Middle frontal gyrus (tissue), 1 donor: Measurements from ENCODE around the gene SNAPC4.
"Not testable (repeated sequence)": the region's sequence is repeated elsewhere in the genome, so short reads cannot be mapped to it uniquely, and the experiment has no call there.

Experiments used
- DNase-seq: peaks from one replicate; pipeline ENCODE4 v3.0.0-alpha.2; 2015; ENCODE audit warnings: low spot score; ENCODE audit errors: extremely low spot score

SNAPC4 gene

GRCh38 chr9:136358016-136358415, 42.0 kb downstream of the SNAPC4 start:
- DNase-seq = no peak

GRCh38 chr9:136357202-136357725, 42.7 kb downstream of the SNAPC4 start:
- no peak for DNase-seq

GRCh38 chr9:136355616-136356557, 44.1 kb downstream of the SNAPC4 start:
- DNase-seq = no peak

DNA sequence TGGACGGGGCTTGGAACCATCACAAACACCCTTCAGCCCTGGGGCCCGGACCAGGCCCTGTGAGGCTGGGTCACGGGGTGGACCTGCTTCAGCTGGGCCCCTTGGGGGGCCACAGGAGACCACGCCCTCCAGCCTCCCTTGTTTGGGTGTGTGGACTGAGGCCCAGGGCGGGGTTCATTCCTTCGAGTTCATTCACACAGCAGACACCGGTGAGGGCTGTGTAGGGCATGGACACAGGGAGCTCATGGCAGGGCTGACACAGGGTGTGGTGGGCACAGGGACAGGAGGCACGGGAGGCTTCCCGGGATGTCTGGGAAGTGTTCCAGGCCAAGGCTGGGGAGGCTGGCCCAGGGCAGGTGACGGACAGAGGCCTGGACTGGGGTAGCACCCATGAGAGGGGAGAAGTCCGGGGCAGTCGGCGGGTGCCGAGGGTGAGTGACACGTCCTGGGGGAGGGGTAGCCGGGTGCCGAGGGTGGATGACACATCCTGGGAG, 45.3 kb downstream of the SNAPC4 start:
- DNase-seq = no peak

DNA sequence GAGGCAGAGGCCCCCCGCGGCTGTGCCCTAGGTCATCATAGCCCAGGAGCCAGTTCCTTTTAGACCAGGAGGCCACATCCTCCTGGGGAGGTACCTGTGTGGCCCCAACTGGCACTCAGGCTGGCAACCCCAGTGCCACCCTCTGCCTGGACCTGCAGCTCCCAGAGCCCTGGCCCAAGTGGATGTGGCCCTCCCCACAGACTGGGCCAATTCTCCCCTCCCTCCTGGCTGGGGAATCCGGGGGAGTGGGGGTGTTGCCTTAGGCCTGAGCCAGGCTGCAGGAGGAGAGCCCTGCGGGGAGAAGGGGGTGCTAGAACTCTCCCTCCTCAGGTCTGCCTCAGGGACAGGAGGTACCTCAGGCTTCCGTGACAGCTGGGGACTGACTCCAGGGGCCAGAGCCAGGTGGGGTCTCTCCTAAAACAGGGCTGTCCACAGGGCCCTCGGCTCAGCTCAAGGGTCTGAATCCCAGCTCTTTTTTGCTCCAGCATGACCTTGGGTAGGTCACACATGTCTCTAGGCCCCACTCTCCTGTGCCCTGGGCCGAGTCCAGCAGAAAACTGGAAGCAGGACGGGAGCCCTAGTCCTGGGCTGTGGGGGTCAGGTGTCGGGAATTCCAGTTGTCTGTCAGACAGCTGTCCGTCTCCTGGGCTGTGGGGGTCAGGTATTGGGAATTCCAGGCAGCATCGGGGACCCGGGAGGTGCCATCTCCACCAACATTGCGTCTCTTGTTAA, 46.0 kb downstream of the SNAPC4 start:
- no peak for DNase-seq

DNA sequence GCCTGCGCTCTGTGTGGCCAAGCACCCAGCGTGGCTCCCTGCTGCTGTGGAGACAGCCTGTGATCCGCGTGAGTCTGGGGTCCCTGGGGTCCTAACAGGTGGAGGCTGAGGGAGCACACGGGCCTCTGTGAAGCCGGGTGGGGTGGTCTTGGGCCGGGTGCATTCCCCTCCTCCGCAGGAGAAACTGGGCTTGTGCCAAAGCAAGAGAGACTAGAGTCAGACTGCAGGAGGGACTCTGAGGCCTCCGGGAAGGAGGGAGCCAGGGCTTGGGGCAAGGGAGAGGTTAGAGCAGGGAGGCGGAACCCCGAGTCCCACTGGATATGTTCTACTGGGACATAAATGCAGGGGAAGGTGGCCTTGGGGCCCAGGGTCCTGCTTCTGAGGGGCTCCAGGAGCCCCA, 46.9 kb downstream of the SNAPC4 start:
- no peak for DNase-seq

DNA sequence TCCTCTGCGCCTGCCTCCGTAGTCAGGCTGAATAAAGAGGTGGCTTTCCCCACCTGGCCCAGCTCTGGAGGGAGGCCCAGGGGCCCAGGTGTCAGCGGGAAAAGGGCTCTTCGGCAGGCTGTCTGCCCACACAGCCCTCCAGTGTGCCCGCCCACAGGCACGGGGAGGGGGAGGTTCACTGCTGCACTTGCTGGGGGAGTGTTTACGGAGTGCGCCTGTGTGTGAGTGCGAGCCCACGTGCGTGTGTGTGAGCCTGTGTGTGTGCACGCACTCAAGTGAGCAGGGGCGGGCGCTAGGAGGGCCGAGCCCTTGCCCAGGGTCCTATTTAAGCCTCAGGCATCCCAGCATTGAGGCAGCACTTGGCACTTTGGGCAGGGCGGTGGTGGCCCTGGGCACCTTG, 47.3 kb downstream of the SNAPC4 start:
- no peak for DNase-seq

DNA sequence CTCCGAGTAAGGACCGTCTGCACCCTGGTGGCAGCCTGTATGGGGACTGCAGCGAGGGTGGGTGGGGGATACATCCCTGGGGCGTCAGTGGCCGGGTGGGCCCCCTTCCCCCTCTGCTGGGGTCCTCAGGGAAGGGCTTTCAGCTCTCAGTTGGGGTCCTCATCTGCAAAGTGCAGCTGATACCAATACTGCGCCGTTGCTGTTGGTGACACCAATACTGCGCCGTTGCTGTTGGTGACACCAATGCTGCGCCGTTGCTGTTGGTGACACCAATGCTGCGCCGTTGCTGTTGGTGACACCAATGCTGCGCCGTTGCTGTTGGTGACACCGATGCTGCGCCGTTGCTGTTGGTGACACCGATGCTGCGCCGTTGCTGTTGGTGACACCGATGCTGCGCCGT, 48.1 kb downstream of the SNAPC4 start:
- DNase-seq = not testable (repeated sequence)

DNA sequence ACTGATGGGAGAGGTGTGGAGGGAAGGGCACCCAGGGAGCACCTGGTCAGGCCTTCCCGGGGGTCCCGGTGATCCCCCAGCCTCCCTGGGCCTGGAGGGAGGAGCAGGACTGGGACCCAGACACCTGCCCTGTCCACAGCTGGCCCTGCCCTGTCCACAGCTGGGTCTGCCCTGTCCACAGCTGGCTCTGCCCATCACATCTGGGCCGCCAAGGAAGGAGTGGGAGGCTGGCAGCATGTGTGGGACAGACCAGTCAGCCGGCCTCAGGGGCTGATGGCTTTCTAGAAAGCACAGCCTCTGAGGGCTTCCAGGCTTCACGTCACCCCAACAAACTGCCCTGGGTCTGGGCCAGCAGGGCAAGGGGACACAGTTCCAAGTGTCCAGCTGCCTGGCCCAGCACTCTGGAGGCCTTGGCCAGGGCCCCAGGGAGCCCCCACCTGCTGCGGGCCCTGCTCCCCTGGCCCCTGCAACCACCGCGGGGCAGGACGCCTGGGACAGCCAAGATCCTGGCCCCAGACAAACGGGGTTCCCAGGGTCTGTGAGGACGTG, 48.6 kb downstream of the SNAPC4 start:
- DNase-seq = no peak
